ENCODE data around the gene DPP6. TPM values are rescaled to one million over a fixed set of nuclear protein-coding genes. Genes with fewer than 3 reads are reported as not detected.

DPP6 gene
- total RNA-seq, 1 experiment from 2014 or later = not detected

DNA sequence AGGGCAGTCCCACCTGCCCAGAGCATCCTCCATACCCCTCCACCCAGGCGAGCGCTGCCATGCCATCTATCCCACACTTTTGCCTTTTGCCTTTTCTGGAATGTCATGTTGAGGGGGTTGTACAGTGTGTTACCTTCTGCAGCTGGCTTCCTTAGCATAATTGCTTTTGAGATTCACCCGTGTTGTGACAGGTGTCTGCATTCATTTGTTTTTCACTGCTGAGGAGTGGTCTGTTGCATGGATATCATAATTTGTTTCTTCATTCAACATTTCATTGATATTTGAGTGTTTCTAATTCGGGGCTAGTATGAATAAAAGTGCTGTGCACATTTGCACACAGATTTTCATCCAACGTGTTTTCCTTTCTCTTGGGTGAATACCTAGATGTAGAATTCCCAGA, 596.8 kb downstream of the DPP6 start:
- no peak overlapping the region for H3K27ac ChIP-seq (ENCODE audit: low read depth, low read length, poor library complexity, severe bottlenecking)
- no peak for TF ChIP-seq EZH2 (IDR thresholded peaks at IDR 0.05; ENCODE audit: borderline replicate concordance, low read depth, low read length, poor library complexity, severe bottlenecking)
- TF ChIP-seq, protein P1, sequence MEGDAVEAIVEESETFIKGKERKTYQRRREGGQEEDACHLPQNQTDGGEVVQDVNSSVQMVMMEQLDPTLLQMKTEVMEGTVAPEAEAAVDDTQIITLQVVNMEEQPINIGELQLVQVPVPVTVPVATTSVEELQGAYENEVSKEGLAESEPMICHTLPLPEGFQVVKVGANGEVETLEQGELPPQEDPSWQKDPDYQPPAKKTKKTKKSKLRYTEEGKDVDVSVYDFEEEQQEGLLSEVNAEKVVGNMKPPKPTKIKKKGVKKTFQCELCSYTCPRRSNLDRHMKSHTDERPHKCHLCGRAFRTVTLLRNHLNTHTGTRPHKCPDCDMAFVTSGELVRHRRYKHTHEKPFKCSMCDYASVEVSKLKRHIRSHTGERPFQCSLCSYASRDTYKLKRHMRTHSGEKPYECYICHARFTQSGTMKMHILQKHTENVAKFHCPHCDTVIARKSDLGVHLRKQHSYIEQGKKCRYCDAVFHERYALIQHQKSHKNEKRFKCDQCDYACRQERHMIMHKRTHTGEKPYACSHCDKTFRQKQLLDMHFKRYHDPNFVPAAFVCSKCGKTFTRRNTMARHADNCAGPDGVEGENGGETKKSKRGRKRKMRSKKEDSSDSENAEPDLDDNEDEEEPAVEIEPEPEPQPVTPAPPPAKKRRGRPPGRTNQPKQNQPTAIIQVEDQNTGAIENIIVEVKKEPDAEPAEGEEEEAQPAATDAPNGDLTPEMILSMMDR (conservative IDR thresholded peaks at IDR 0.05; ENCODE audit: low read depth, low read length) = no peak
- no peaks in the 10 kb centered on the region for H3K27me3 ChIP-seq (replicated peaks; ENCODE audit: insufficient read depth, low read depth, low read length, poor library complexity)
- H3K4me1 ChIP-seq (ENCODE audit: insufficient read depth, low read length, poor library complexity, severe bottlenecking) = no peaks in the 10 kb centered on the region
- intact Hi-C loops (cut with micrococcal nuclease; ENCODE audit: unreplicated experiment) = no loop called here
- H3K4me3 ChIP-seq (ENCODE audit: low read depth, low read length, poor library complexity, severe bottlenecking) = no peak overlapping the region
- ChIA-PET CTCF (no interaction called here), POLR2A (ENCODE audit: low non-redundant PET) (no interaction called here)
- no peaks in the 10 kb centered on the region for H3K9me3 ChIP-seq (ENCODE audit: low read depth, low read length, poor library complexity, severe bottlenecking)
- no peak for DNase-seq (ENCODE audit: low spot score)
- no TSS peak for BruUV-seq (replicated peaks)
- no peaks in the 10 kb centered on the region for H3K36me3 ChIP-seq (ENCODE audit: insufficient read depth, low read length, poor library complexity, severe bottlenecking)

DNA sequence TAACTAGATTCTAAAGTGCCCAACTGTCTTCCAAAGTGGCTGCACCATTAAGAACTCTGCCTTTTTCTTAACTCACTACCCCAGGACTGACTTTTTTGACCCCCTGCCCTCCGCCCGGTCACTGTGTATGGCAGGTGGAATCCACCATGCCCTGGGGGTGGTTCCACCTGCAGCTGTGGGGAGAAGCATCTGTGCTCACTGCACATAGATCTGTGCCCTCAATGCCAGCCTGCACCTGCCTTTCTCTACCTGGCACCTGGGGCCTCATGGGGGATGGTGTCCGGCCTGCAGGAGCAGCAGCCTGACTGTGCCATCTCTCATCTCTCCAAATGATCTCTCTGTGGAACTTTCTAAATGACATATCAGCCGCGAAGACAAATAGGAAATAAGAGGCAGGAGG, 597.2 kb downstream of the DPP6 start:
- Histone ChIP-seq H3K27me3 (replicated peaks; ENCODE audit: insufficient read depth, low read depth, low read length, poor library complexity) (no peaks in the 10 kb centered on the region), H3K36me3 (ENCODE audit: insufficient read depth, low read length, poor library complexity, severe bottlenecking) (no peaks in the 10 kb centered on the region), H3K27ac (ENCODE audit: low read depth, low read length, poor library complexity, severe bottlenecking) (no peak overlapping the region), H3K9me3 (ENCODE audit: low read depth, low read length, poor library complexity, severe bottlenecking) (no peaks in the 10 kb centered on the region), H3K4me1 (ENCODE audit: insufficient read depth, low read length, poor library complexity, severe bottlenecking) (no peaks in the 10 kb centered on the region), H3K4me3 (ENCODE audit: low read depth, low read length, poor library complexity, severe bottlenecking) (no peak overlapping the region)
- DNase-seq (ENCODE audit: low spot score) = no peak
- intact Hi-C loops (cut with micrococcal nuclease; ENCODE audit: unreplicated experiment) = no loop called here
- CTCF ChIA-PET = no interaction called here
- TF ChIP-seq, protein P1 (conservative IDR thresholded peaks at IDR 0.05; ENCODE audit: low read depth, low read length) = no peak
- TF ChIP-seq EZH2 (IDR thresholded peaks at IDR 0.05; ENCODE audit: borderline replicate concordance, low read depth, low read length, poor library complexity, severe bottlenecking) = no peak
- no TSS peak for BruUV-seq (replicated peaks)
- POLR2A ChIA-PET (ENCODE audit: low non-redundant PET) = no interaction called here

DNA sequence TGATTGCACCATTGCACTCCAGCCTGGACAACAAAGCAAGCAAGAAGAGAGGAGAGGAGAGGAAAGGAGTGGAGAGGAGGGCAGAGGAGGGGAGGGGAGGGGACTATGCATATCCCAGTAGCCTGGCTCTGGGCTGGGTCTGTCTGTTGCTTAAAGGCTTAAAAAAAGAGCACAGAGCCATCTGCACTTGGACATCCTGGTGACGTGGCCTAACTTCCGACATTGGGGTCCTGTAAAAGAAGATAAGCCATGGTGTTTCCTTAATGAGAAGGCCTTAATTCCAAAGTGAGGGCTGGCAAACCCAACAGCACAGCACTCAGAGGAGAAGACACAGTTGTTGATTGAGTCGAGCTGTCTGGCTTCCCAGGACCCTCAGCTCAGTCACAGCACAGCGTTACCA, 598.1 kb downstream of the DPP6 start:
- intact Hi-C loops (cut with micrococcal nuclease; ENCODE audit: unreplicated experiment) = no loop called here
- H3K27me3 ChIP-seq (replicated peaks; ENCODE audit: insufficient read depth, low read depth, low read length, poor library complexity) = no peaks in the 10 kb centered on the region
- H3K4me3 ChIP-seq (ENCODE audit: low read depth, low read length, poor library complexity, severe bottlenecking) = no peak overlapping the region
- H3K36me3 ChIP-seq (ENCODE audit: insufficient read depth, low read length, poor library complexity, severe bottlenecking) = no peaks in the 10 kb centered on the region
- H3K9me3 ChIP-seq (ENCODE audit: low read depth, low read length, poor library complexity, severe bottlenecking) = no peaks in the 10 kb centered on the region
- ChIA-PET CTCF (no interaction called here), POLR2A (ENCODE audit: low non-redundant PET) (no interaction called here)
- no peak for DNase-seq (ENCODE audit: low spot score)
- TF ChIP-seq, protein P1 (conservative IDR thresholded peaks at IDR 0.05; ENCODE audit: low read depth, low read length) = no peak
- TF ChIP-seq EZH2 (IDR thresholded peaks at IDR 0.05; ENCODE audit: borderline replicate concordance, low read depth, low read length, poor library complexity, severe bottlenecking) = no peak
- no TSS peak for BruUV-seq (replicated peaks)
- no peak overlapping the region for H3K27ac ChIP-seq (ENCODE audit: low read depth, low read length, poor library complexity, severe bottlenecking)
- no peaks in the 10 kb centered on the region for H3K4me1 ChIP-seq (ENCODE audit: insufficient read depth, low read length, poor library complexity, severe bottlenecking)

Measured in A673 (cell line).